GM06990 (cell line): ENCODE results near the gene DGKI.

Experiments
- DNase-seq: peaks from one replicate; pipeline ENCODE4 v3.0.0-alpha.2; 2011; ENCODE audit not compliant: insufficient read length; ENCODE audit errors: extremely low read depth
- H3K27me3 ChIP-seq: replicated peaks from 2 replicates; pipeline ENCODE4 v1.6.0; 2011; ENCODE audit warnings: low read length; ENCODE audit not compliant: control insufficient read depth, insufficient read depth
- H3K36me3 ChIP-seq: 2 replicates; pipeline ENCODE4 v1.5.1; 2011; ENCODE audit warnings: low read length; ENCODE audit not compliant: control insufficient read depth, insufficient read depth
- H3K4me3 ChIP-seq: replicated peaks from 2 replicates; pipeline ENCODE4 v1.5.1; 2011; ENCODE audit warnings: low read depth, mild to moderate bottlenecking, control low read depth, low read length
- TF ChIP-seq, protein P1 (sequence below): IDR thresholded peaks from 2 replicates; pipeline ENCODE4 v1.5.1; 2011; ENCODE audit warnings: low read length, control low read depth, mild to moderate bottlenecking, inconsistent platforms; ENCODE audit not compliant: insufficient read depth, poor library complexity, severe bottlenecking

The DGKI gene

DNA sequence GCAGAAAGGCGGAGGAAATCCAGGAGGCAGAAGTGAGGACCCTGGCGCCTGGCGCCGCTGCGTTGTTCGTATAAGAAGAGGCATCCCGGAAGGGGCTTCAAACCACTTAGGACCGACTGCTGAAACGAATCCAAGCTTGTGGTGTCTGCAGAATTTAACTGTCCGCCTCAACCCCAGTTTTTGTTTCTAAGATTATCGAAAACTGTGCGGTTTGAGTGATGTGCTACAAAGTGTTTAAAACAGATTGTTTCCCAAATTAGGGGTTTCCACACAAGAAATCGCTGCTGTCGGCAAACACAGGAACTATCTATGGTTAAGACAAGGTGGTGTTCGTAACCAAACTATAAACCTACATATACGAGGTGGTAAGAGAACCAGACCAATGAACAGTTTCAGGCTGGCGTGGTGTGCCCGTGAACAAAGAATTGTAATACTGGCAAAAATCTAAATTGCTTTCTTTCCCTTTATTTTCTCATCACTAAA, 835 bp upstream of the DGKI start:
- Histone ChIP-seq H3K4me3 (peak overlapping the region; percentile 57; the same call in 1 of the 2 replicates), H3K36me3 (no peaks in the 10 kb centered on the region), H3K27me3 (no peaks in the 10 kb centered on the region)
- DNase-seq, result no peak
- TF ChIP-seq, protein P1, sequence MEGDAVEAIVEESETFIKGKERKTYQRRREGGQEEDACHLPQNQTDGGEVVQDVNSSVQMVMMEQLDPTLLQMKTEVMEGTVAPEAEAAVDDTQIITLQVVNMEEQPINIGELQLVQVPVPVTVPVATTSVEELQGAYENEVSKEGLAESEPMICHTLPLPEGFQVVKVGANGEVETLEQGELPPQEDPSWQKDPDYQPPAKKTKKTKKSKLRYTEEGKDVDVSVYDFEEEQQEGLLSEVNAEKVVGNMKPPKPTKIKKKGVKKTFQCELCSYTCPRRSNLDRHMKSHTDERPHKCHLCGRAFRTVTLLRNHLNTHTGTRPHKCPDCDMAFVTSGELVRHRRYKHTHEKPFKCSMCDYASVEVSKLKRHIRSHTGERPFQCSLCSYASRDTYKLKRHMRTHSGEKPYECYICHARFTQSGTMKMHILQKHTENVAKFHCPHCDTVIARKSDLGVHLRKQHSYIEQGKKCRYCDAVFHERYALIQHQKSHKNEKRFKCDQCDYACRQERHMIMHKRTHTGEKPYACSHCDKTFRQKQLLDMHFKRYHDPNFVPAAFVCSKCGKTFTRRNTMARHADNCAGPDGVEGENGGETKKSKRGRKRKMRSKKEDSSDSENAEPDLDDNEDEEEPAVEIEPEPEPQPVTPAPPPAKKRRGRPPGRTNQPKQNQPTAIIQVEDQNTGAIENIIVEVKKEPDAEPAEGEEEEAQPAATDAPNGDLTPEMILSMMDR, result no peak

DNA sequence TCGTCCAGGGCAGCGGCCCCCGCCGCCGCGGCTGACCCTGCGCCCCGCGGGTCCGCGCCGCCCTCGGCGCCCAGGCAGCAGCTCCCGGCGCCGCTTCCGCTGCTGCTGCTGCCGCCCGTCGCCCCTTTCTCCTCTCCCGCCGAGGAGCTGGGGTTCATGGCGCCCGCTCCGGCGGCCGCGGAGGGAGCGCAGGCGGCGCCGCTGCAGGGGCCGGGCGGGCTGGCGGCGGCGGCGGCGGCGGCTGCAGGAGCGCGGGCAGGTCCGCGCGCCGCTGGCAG, 286 bp downstream of the DGKI start:
- no peaks in the 10 kb centered on the region for H3K36me3 ChIP-seq
- peak overlapping the region; percentile 57 for H3K4me3 ChIP-seq
- no peaks in the 10 kb centered on the region for H3K27me3 ChIP-seq
- TF ChIP-seq, protein P1, result no peak
- DNase-seq, result no peak

DNA sequence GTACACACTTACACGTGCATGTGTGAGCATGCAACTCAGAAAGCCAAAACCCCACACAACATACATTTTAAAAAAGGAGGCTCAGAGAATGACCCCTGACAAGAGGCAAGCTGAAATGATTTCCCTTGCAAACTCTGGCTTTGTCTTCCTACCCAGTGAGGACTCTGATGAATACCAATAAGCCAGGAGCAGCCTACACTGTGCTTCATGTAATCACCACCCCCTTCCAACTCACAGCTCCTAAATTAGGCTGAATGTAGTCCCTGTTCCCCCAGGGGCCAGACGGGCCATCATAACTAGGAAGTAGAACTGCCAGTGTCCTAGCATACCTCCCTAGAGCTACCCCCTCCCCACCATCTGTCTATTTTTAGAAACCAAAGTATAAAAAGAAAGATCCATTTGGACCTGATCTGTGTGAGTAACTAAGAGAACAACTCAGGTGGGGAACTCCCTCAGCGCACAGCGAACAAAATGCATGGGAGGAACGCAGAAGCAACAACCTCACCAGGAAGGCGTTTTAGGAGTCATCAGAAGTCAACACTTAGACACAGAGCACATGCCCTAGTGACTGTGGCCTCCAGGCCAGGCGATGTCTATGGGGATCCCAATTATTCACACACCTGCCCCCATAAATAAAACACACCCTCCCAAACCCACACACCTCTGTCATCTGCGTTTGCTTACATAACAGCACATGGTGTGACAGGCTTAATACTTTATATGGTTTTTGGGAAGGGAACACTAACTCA, 1.9 kb downstream of the DGKI start:
- Histone ChIP-seq H3K27me3 (no peaks in the 10 kb centered on the region), H3K36me3 (no peaks in the 10 kb centered on the region), H3K4me3 (no peak overlapping the region)
- no peak for DNase-seq
- TF ChIP-seq, protein P1, result no peak

DNA sequence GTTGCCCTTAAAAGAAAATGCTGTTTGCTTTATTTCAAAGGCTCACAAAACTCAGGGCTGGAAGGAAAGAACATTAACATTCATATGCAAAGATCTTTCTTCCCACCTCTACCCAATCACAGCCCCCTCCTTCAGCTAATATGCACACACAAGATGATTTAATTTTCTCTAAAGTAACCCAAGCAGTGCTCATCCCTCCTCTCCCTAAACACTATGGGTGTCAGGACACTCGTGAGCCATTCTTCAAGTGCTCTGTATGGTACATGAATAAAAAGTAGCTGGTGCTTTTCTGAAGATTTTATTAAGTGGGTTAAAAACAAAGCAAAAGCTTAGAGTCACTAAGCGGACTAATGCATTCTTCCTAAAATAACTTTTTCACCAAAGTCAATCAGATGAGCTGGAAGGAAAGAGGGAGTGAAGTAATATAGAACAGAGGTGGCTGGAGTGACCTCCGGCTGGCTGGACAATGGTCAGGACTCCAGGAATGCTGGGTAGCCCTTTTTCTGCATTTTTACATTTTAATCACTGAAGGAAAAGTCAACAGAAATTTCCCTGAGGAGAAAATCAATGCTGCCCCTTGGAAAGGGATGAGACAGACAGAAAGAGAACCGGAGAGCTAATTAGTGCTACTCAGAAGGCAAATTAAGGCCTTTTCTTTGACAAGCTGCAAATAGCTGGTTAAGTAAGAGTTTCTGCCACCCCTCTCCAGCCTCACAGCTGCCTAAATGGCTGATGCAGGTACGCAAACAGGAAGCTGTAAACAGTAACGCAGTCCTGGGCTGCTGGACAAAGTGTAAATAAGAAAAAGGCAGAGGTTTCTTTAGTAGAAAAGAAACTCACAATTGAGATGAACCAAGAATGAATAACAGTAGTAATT, 6.6 kb downstream of the DGKI start:
- TF ChIP-seq, protein P1, result no peak
- Histone ChIP-seq H3K27me3 (no peaks in the 10 kb centered on the region), H3K36me3 (no peaks in the 10 kb centered on the region), H3K4me3 (no peak overlapping the region)
- DNase-seq, result no peak

DNA sequence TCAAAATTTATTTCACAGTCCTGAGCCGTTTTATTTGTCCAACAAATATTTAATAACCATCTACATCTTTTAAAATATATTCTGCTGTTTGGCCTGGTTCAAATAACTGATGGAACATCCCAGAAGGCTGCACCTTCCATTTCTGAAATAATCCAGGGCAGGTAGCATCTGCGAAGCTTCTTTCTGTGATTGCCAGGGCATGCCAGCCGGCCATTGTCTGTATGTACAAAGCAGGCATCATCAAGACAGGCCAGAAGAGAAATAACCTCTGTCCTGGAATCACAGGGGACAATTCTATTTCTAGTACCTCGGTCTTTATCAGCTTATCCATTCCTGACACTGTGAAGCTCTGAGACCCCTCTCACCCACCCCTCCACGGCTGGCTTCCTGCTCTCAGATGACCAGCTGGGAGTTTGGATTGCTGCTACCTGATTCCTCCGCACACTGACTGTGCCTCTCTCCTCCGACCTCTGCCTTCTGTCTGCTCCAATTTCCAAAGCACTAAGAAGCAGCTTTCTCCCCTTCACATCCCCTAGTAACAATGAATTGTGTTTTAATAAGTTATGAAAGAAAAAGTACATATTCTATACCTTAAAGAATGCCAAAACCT, 8.0 kb downstream of the DGKI start:
- no peaks in the 10 kb centered on the region for H3K27me3 ChIP-seq
- no peak overlapping the region for H3K4me3 ChIP-seq
- no peak for DNase-seq
- H3K36me3 ChIP-seq, result no peaks in the 10 kb centered on the region
- TF ChIP-seq, protein P1, result no peak
